ENCODE data around the gene BACE1-AS.

BACE1-AS gene

DNA sequence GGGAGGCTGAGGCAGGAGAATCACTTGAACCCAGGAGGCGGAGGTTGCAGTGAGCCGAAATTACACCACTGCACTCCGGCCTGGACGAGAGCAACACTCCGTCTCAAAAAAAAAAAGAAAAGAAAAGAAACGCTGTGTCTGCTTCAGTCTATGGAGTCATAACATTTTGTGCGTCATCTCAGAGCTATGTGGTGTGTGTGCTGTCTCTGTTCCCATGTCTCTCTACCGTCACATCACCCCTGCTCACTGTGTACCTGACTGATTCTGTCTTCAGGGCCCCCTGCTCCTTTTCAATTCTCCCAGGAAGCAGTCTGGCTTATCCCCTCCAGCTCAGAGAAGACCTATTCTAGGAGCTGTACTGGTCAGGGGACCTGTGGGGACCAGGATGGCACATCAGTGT is 7.0 kb downstream of the BACE1-AS start:
- no peak overlapping the region for H3K4me3 ChIP-seq (ENCODE audit: low read length)
- H2AFZ ChIP-seq (ENCODE audit: low read depth, low read length) = no peak overlapping the region
- H3K9me3 ChIP-seq (ENCODE audit: low read length) = no peaks in the 10 kb centered on the region
- no peaks in the 10 kb centered on the region for H3K27me3 ChIP-seq (ENCODE audit: insufficient read depth, low read length)
- peaks cover 19% of the 10 kb centered on the region for H3K36me3 ChIP-seq (ENCODE audit: insufficient read depth, low read length)
- H3K4me1 ChIP-seq (ENCODE audit: insufficient read depth, low read length) = peaks cover 19% of the 10 kb centered on the region

DNA sequence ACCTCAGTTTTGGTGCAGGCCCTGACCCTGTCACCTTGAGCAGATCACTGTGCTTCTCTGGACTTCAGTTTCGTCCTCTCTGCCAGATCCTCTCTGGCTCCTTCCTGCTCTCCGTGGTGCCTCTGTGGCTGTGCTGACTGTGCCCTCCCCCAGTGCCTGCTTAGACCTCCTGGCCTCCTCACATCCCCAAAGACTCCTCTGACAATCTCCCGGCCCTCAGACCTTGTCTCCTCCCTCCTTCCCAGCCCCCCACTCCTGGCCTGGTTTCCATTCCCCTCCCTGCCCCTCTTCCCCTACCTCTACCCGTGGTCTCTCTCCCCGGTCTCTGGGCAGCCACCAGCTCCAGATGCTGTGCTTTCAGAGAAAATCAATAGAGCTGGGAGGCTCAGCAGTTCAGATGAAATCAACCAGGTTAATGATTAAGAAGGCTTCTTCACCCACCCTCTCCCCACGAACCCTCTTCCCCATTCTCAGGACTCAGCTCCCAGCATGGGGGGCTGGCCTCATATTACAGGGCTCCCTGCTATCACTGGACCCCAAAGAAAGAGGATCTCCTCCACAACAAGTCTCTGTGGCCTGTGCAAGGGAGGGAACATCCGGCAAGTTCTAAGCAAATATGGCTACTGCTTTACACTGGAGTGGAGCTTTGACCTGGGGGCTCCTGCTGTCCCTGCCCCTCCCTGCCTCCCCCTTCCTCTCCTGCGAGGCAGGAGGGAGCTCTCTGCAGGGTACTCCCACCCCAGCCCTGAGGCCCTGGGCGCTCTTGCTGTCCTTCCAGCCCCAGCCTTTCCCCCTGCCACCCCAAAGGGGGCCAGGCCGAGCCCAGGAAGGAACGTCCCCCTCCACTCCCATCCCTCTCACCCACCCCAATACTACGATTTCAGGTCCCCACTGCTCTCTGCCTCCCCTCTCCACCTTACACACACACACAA is 8.5 kb downstream of the BACE1-AS start:
- peak overlapping the region; percentile 36 for H3K4me3 ChIP-seq (ENCODE audit: low read length)
- H3K4me1 ChIP-seq (ENCODE audit: insufficient read depth, low read length) = peaks cover 19% of the 10 kb centered on the region
- no peaks in the 10 kb centered on the region for H3K9me3 ChIP-seq (ENCODE audit: low read length)
- H3K27me3 ChIP-seq (ENCODE audit: insufficient read depth, low read length) = no peaks in the 10 kb centered on the region
- H2AFZ ChIP-seq (ENCODE audit: low read depth, low read length) = peak overlapping the region; percentile 49
- H3K36me3 ChIP-seq (ENCODE audit: insufficient read depth, low read length) = peaks cover 14% of the 10 kb centered on the region

DNA sequence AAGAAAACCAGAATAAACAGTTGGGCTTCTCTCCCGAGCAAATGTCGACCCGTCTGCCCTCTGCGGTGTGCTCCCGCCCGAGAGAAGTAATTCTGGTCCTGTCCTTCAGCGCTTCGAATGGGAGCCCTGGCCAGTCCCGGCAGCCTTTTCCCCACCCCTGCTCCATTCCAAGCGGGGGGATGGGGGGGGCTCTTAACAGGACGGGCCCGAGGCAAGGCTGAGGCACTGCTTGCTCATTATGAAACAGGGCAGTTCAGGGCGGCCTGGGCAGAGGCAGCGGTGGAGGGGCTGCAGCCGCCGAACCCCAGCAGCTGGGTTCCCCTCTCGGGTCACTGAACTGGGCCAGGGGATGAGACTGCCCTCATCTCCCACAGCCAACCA is 9.1 kb downstream of the BACE1-AS start:
- Histone ChIP-seq H3K9me3 (ENCODE audit: low read length) (no peaks in the 10 kb centered on the region), H3K36me3 (ENCODE audit: insufficient read depth, low read length) (peaks cover 9% of the 10 kb centered on the region), H2AFZ (ENCODE audit: low read depth, low read length) (peak overlapping the region; percentile 49), H3K4me3 (ENCODE audit: low read length) (peak overlapping the region; percentile 36), H3K27me3 (ENCODE audit: insufficient read depth, low read length) (no peaks in the 10 kb centered on the region), H3K4me1 (ENCODE audit: insufficient read depth, low read length) (peaks cover 19% of the 10 kb centered on the region)

DNA sequence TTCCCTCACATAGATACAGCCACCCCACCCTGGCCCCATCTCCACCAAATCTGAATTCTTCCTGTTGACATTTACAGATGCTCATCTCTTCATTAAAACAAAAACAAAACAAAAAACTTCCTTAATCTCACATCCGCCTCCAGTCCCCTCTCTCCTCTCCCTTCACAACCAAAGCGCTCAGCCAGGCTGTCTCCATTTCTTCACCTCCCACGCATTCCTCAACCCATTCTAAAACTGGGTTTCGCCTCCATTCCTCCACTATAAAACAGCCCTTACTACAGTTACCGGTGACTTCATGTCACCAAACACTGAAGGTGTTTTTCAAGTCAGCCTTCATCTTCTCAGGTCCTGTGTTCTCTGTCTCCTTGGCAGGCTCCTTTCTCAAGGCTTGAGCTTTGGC is 9.6 kb downstream of the BACE1-AS start:
- H3K9me3 ChIP-seq (ENCODE audit: low read length) = no peaks in the 10 kb centered on the region
- H3K4me3 ChIP-seq (ENCODE audit: low read length) = no peak overlapping the region
- peaks cover 19% of the 10 kb centered on the region for H3K4me1 ChIP-seq (ENCODE audit: insufficient read depth, low read length)
- peak overlapping the region; percentile 49 for H2AFZ ChIP-seq (ENCODE audit: low read depth, low read length)
- no peaks in the 10 kb centered on the region for H3K27me3 ChIP-seq (ENCODE audit: insufficient read depth, low read length)
- peaks cover 4% of the 10 kb centered on the region for H3K36me3 ChIP-seq (ENCODE audit: insufficient read depth, low read length)

DNA sequence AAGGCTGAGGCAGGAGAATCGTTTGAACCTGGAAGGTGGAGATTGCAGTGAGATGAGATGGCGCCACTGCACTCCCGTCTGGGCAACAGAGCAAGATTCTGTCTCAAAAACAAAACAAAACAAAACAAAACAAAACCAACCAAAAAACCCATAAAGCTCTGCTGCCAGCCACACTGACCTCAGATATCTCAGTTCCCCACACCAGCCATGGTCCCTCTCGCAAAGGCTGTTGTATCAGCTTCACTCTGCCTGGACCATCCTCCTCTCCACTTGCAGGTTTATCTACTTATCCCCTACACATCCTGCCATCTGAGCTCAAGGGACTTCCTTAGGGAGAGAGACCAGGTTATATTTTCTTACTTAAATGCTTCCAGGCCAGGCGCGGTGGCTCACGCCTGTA is 11.1 kb downstream of the BACE1-AS start:
- Histone ChIP-seq H3K4me1 (ENCODE audit: insufficient read depth, low read length) (peaks cover 19% of the 10 kb centered on the region), H3K36me3 (ENCODE audit: insufficient read depth, low read length) (no peaks in the 10 kb centered on the region), H3K9me3 (ENCODE audit: low read length) (no peaks in the 10 kb centered on the region), H3K4me3 (ENCODE audit: low read length) (no peak overlapping the region), H3K27me3 (ENCODE audit: insufficient read depth, low read length) (no peaks in the 10 kb centered on the region), H2AFZ (ENCODE audit: low read depth, low read length) (no peak overlapping the region)

DNA sequence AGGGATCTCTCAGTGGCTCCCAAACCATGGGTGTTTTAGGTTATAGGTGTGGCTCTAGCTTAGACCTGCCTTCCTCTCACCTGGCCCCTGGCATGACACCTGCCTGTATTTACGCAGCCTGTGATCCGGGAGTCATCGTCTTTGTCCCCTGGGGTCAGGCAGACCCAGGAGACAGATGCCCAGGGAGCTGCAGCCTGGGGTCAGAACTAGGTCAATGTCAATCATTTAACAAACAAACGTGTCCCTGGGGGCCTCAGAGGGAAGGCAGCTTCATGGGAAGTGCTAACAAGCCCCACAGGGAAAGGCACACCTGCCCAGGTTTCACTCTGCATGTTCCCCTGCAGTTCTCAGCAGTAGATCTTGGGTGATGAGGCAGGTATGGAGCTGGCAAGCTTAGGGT is 12.0 kb downstream of the BACE1-AS start:
- Histone ChIP-seq H2AFZ (ENCODE audit: low read depth, low read length) (no peak overlapping the region), H3K27me3 (ENCODE audit: insufficient read depth, low read length) (no peaks in the 10 kb centered on the region), H3K36me3 (ENCODE audit: insufficient read depth, low read length) (no peaks in the 10 kb centered on the region), H3K4me3 (ENCODE audit: low read length) (no peak overlapping the region), H3K9me3 (ENCODE audit: low read length) (no peaks in the 10 kb centered on the region), H3K4me1 (ENCODE audit: insufficient read depth, low read length) (peaks cover 19% of the 10 kb centered on the region)

DNA sequence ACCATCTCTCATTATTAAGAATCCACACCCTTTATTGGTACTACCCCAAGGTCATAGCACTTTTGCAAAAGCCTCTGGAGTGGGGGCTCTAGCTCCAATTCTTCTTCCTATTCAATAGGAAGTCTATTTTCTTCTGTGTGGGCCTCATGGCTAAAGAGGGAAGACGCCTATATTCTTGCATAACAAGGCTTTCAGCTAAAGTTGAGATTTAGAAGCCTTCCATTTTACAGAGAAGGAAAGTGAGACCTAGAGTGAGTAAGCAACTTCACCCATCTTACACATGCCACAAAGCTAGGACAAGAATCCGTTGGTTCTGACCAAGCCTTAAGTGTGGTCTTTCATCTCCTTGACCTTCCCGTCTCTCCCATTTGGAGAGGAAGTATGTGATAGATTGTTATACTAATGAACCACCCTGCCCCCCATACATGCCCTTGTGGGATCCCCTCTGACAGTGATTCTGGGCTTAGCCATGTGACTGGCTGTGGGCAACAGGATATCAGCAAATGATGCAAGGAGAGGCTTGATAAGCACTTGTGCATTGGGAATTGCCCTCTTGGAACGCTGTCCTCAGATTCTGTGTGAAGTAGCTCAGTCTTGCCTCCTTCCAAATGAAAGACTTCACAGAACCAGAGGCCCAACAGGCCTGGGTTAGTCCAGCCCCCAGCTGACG is 12.6 kb downstream of the BACE1-AS start:
- no peaks in the 10 kb centered on the region for H3K27me3 ChIP-seq (ENCODE audit: insufficient read depth, low read length)
- no peak overlapping the region for H3K4me3 ChIP-seq (ENCODE audit: low read length)
- H2AFZ ChIP-seq (ENCODE audit: low read depth, low read length) = no peak overlapping the region
- H3K36me3 ChIP-seq (ENCODE audit: insufficient read depth, low read length) = no peaks in the 10 kb centered on the region
- H3K9me3 ChIP-seq (ENCODE audit: low read length) = no peaks in the 10 kb centered on the region
- H3K4me1 ChIP-seq (ENCODE audit: insufficient read depth, low read length) = peaks cover 19% of the 10 kb centered on the region

DNA sequence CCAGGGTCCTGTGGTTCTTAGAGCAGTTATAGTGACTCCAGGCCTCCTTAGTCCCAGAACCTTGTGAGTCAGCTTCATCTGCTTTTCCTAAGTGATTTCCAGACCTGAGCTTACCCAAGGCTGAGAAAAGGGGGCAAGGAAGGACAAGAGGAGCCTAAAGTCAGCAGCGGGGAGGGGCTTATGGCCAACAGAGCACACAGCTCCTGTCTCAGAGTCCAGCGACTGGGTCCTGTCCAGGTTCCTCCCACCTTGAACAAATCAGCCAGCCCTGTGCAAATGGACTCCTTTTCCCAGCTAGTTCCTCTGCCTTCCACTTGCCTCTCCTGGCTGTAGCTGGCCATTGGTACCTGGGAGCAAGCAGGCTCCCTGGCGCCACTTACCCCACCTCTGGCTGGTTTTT is 14.0 kb downstream of the BACE1-AS start:
- Histone ChIP-seq H3K9me3 (ENCODE audit: low read length) (no peaks in the 10 kb centered on the region), H3K36me3 (ENCODE audit: insufficient read depth, low read length) (no peaks in the 10 kb centered on the region), H3K4me1 (ENCODE audit: insufficient read depth, low read length) (peaks cover 8% of the 10 kb centered on the region), H2AFZ (ENCODE audit: low read depth, low read length) (no peak overlapping the region), H3K4me3 (ENCODE audit: low read length) (no peak overlapping the region), H3K27me3 (ENCODE audit: insufficient read depth, low read length) (no peaks in the 10 kb centered on the region)

DNA sequence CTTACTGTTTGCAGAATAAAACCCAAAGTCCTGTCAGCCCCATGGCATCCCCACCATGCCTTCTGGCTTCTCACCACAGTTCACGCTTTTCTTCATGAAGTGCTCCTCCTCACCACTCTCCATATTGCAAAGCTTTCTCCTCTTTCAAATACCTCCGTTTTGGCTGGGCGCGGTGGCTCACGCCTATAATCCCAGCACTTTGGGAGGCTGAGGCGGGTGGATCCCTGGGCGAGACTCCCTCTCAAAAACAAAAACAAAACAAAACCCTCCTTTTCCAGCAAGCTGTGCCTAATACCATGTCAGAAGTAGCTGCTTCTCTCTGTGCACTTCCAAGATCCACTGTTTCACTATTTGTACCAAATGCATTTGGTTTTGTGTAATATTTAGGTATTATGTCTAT is 18.2 kb downstream of the BACE1-AS start:
- Histone ChIP-seq H3K9me3 (ENCODE audit: low read length) (no peaks in the 10 kb centered on the region), H3K36me3 (ENCODE audit: insufficient read depth, low read length) (no peaks in the 10 kb centered on the region)

DNA sequence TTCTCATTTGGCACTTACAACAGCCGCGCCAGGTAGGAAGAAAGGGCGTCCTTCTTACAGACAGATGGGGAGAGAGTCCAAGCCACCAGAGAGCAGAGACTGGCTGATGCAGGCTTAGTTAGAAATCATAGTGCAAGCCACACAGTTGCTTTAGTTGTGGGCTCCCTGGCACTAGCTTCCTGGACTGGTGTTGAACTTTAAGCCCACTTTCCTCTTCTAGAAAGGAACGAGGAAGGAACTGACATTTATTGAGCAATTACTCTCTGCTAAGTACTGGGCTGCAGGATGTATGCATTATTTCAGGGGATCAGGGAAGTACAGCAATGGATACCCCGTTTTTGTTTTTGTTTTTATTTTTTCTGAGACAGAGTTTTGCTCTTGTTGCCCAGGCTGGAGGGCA is 21.9 kb downstream of the BACE1-AS start:
- Histone ChIP-seq H3K4me1 (ENCODE audit: insufficient read depth, low read length) (peaks cover 19% of the 10 kb centered on the region), H3K4me3 (ENCODE audit: low read length) (no peak overlapping the region), H3K36me3 (ENCODE audit: insufficient read depth, low read length) (no peaks in the 10 kb centered on the region), H3K9me3 (ENCODE audit: low read length) (no peaks in the 10 kb centered on the region), H2AFZ (ENCODE audit: low read depth, low read length) (no peak overlapping the region), H3K27me3 (ENCODE audit: insufficient read depth, low read length) (no peaks in the 10 kb centered on the region)

More for the DNA sequence above, 18.2 kb downstream of the BACE1-AS start:
- H3K27me3 ChIP-seq (ENCODE audit: insufficient read depth, low read length) = no peaks in the 10 kb centered on the region
- no peak overlapping the region for H2AFZ ChIP-seq (ENCODE audit: low read depth, low read length)
- peaks cover 1% of the 10 kb centered on the region for H3K4me1 ChIP-seq (ENCODE audit: insufficient read depth, low read length)
- no peak overlapping the region for H3K4me3 ChIP-seq (ENCODE audit: low read length)

DNA sequence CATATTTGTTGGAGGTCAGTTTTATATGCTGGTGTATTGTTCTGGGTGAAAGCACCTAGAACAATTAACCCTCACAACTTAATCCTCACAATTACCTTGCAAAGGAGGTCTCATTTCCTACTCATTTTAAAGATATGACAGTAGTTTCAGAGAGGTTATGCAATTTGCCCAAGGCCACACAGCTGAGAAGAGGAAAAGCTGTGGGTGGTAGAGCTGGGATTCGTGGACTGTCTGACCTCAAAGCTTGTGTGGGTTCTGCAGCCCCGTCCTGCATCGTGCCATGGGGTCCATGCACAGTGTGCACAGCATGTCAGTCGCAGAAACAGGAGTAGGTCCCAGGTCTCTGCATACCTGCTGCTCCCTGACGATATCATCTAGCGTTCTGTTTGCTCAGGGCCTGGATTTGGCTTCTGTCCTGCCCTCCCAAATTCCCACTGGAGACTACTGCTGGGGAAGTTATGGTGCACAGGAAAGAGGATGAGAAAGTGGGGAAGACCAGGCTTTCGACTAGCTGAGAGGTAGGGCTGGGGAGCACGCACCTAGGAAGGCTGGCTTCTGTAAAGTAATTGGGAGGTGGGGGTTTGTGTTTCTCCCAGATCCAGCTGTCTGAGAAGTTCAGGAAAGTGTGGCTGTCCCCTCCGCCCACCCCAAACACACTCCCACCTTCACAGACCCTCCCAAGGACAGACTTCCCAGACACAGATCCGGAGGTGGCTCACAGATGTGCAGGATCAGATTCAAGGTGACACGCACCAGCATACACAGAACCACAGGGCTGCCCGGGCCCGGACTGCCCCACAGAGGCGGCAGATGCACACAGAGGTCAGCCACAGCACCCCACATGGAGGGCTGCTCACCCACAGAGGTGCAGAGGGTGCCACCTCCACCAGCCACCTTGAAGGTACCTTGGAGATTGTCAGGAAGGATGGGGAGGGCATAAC is 23.0 kb downstream of the BACE1-AS start:
- no peak overlapping the region for H3K4me3 ChIP-seq (ENCODE audit: low read length)
- peaks cover 19% of the 10 kb centered on the region for H3K4me1 ChIP-seq (ENCODE audit: insufficient read depth, low read length)
- no peaks in the 10 kb centered on the region for H3K27me3 ChIP-seq (ENCODE audit: insufficient read depth, low read length)
- H3K9me3 ChIP-seq (ENCODE audit: low read length) = no peaks in the 10 kb centered on the region
- no peaks in the 10 kb centered on the region for H3K36me3 ChIP-seq (ENCODE audit: insufficient read depth, low read length)
- H2AFZ ChIP-seq (ENCODE audit: low read depth, low read length) = no peak overlapping the region

DNA sequence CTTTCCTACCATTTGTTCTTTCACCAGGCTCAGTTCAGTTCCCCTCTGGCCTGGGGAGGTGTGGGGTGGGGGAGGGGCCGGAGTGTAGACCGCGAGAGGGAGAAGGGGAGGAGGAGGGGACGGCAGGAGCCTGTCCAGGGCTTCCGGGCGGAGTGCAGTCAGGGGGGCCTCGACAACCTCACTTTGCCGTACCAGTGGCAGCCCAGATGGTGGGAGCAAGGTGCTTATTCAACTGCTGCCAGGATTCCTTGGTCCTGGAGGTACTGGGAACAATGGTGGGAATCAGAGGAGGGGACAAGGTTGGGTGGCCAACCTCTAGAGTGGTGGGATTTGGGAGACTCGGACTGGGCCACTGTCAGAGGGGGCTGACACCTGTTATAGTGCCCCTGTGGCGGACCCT is 23.7 kb downstream of the BACE1-AS start:
- peaks cover 19% of the 10 kb centered on the region for H3K4me1 ChIP-seq (ENCODE audit: insufficient read depth, low read length)

More for the DNA sequence above, 23.7 kb downstream of the BACE1-AS start:
- Histone ChIP-seq H3K9me3 (ENCODE audit: low read length) (no peaks in the 10 kb centered on the region), H3K4me3 (ENCODE audit: low read length) (peak overlapping the region; percentile 50), H3K27me3 (ENCODE audit: insufficient read depth, low read length) (no peaks in the 10 kb centered on the region), H3K36me3 (ENCODE audit: insufficient read depth, low read length) (no peaks in the 10 kb centered on the region), H2AFZ (ENCODE audit: low read depth, low read length) (no peak overlapping the region)

All from neuron (in vitro differentiated cells).